PC-3 (cell line): ENCODE results near the gene SPATA16.

Source experiments
- EZH2 ChIP-seq: fragments of 300-600 bp; sonication (generic); IDR thresholded peaks from one replicate; pipeline ENCODE4 v1.6.1; 2017; ENCODE audit warnings: antibody characterized with exemption, mild to moderate bottlenecking, low read length; ENCODE audit not compliant: unreplicated experiment
- EZH2phosphoT487 ChIP-seq: fragments of 300-600 bp; sonication (generic); IDR thresholded peaks from 2 replicates; pipeline ENCODE4 v1.6.1; 2018; ENCODE audit warnings: mild to moderate bottlenecking, antibody characterized with exemption, low read length, borderline replicate concordance
- TF ChIP-seq, protein P1 (sequence below): fragments of 300-600 bp; sonication (generic); conservative IDR thresholded peaks from 2 replicates; pipeline ENCODE4 v1.5.1; 2017; ENCODE audit warnings: antibody characterized with exemption, low read depth, mild to moderate bottlenecking, low read length

DNA sequence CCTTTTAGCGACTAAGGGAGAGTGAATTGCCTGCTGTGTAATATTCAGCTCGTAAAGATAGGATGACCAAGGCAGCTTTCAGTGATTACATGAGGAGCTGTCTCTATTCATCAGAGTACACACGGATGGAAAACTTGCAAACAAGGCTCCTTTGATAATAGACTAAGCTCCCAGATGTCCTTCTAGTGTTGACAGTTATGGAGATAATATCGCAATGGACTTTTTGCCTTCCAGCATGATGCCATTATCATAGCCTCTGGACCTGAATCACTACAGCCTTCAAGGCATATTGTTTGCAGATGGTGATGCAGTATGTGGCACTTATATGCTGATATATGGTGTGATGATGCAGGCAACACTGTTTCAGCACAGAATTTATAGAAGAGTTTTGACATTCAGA is 296.6 kb downstream of the SPATA16 start:
- TF ChIP-seq, protein P1, sequence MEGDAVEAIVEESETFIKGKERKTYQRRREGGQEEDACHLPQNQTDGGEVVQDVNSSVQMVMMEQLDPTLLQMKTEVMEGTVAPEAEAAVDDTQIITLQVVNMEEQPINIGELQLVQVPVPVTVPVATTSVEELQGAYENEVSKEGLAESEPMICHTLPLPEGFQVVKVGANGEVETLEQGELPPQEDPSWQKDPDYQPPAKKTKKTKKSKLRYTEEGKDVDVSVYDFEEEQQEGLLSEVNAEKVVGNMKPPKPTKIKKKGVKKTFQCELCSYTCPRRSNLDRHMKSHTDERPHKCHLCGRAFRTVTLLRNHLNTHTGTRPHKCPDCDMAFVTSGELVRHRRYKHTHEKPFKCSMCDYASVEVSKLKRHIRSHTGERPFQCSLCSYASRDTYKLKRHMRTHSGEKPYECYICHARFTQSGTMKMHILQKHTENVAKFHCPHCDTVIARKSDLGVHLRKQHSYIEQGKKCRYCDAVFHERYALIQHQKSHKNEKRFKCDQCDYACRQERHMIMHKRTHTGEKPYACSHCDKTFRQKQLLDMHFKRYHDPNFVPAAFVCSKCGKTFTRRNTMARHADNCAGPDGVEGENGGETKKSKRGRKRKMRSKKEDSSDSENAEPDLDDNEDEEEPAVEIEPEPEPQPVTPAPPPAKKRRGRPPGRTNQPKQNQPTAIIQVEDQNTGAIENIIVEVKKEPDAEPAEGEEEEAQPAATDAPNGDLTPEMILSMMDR, result no peak
- TF ChIP-seq EZH2phosphoT487 (no peak), EZH2 (no peak)
